H54 (cell line): ENCODE results near the gene SCGB1D2.

ENCODE experiments used
- DNase-seq: peaks from one replicate; pipeline ENCODE4 v3.0.0; 2011; ENCODE audit warnings: low spot score, mixed read lengths; ENCODE audit not compliant: insufficient read length
- FAIRE-seq: peaks from 3 replicates; lab custom pipeline; 2011; peaks lifted over from hg19 to GRCh38; lab: Jason Lieb, UNC
- POLR2A ChIP-seq: IDR thresholded peaks from 2 replicates; pipeline ENCODE4 v1.6.1; 2011; ENCODE audit warnings: low read depth, mild to moderate bottlenecking, low read length

SCGB1D2 gene

GRCh38 chr11:62236187-62236586 is 5.9 kb upstream of the SCGB1D2 start:
- TF ChIP-seq POLR2A: no peak
- FAIRE-seq: no peak
- DNase-seq: no peak

GRCh38 chr11:62237499-62237898 is 4.5 kb upstream of the SCGB1D2 start:
- TF ChIP-seq POLR2A: no peak
- no peak for DNase-seq
- no peak for FAIRE-seq

GRCh38 chr11:62238151-62238550 is 3.9 kb upstream of the SCGB1D2 start:
- FAIRE-seq (no peak), DNase-seq (no peak)
- TF ChIP-seq POLR2A: no peak

GRCh38 chr11:62241095-62241494 is 944 bp upstream of the SCGB1D2 start:
- FAIRE-seq: no peak
- TF ChIP-seq POLR2A: no peak
- no peak for DNase-seq

- DNase-seq: no peak
- FAIRE-seq: no peak
- no peak for TF ChIP-seq POLR2A
Measured at GRCh38 chr11:62245271-62245753, 3.3 kb downstream of the SCGB1D2 start.

- no peak for FAIRE-seq
Measured at GRCh38 chr11:62251698-62252097, 9.7 kb downstream of the SCGB1D2 start.

GRCh38 chr11:62253999-62254542 is 12.0 kb downstream of the SCGB1D2 start:
- TF ChIP-seq POLR2A: no peak

More at GRCh38 chr11:62251698-62252097, 9.7 kb downstream of the SCGB1D2 start:
- no peak for TF ChIP-seq POLR2A
- no peak for DNase-seq

GRCh38 chr11:62256281-62256680 is 14.2 kb downstream of the SCGB1D2 start:
- DNase-seq: no peak
- TF ChIP-seq POLR2A: no peak
- no peak for FAIRE-seq

More at GRCh38 chr11:62253999-62254542, 12.0 kb downstream of the SCGB1D2 start:
- FAIRE-seq (no peak), DNase-seq (no peak)

GRCh38 chr11:62260261-62260953 is 18.4 kb downstream of the SCGB1D2 start:
- DNase-seq: no peak
- TF ChIP-seq POLR2A: no peak
- no peak for FAIRE-seq

- no peak for FAIRE-seq
- DNase-seq: no peak
- TF ChIP-seq POLR2A: no peak
Measured at GRCh38 chr11:62264004-62264403, 22.0 kb downstream of the SCGB1D2 start.

- DNase-seq (no peak), FAIRE-seq (no peak)
- TF ChIP-seq POLR2A: no peak
Measured at GRCh38 chr11:62266558-62266957, 24.5 kb downstream of the SCGB1D2 start.

GRCh38 chr11:62267050-62267449 is 25.0 kb downstream of the SCGB1D2 start:
- TF ChIP-seq POLR2A: no peak
- no peak for FAIRE-seq
- DNase-seq: no peak

GRCh38 chr11:62267576-62267975 is 25.5 kb downstream of the SCGB1D2 start:
- FAIRE-seq (no peak), DNase-seq (no peak)
- no peak for TF ChIP-seq POLR2A

- DNase-seq (no peak), FAIRE-seq (no peak)
- TF ChIP-seq POLR2A: no peak
Measured at GRCh38 chr11:62269654-62270278, 27.7 kb downstream of the SCGB1D2 start, which contains the start of gene SCGB2A2. SCGB2A2 (plus strand) TSS chr11:62270158; CDS start chr11:62270217, 59 bp downstream.
